ENCODE data around the gene PRKAG2.

DNA sequence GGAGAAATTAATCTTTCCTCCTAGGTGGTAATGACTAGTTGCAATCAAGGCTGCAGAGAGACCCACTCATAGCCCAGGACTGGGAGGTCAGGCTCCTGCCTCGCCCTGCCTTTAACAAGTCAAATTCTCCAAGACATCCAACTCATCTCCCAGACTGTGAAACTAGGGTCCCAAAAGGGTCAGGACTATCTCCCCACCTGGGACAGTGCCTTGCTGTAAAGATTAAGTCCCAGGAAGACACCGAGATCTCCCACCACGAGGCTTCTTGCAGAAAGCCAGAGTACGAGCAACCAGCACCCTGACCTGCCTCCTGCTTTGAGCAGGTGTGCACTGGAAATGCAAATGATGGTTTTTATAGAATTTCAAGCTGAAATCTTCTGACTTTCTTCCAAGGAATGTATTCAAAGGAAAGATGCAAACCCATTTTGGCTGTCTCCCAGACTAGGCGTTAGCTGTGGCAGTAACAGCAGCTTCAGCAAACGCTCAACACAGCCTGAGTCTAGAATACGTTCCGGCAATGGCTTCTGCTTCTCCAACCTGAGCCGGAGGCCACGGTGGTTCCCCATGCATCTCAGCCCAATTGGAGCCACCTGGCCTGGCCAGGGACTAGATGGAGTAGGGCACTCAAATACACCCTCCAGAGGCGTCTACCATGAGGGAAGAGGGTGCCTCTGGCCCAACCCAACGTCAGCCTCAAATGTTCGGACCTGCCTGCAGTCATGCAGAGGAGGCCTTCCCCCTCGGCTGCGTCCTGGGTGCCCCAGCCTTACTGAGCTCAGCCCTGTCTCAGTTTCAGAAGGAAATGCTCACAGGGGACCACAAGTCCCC lies 170.4 kb downstream of the PRKAG2 start:
- TF ChIP-seq GATA2 (IDR thresholded peaks at IDR 0.05; ENCODE audit: low read depth, low read length) (no peak), GATA3 (IDR thresholded peaks at IDR 0.05; ENCODE audit: low read depth, low read length) (no peak)

All from SH-SY5Y (cell line).